Upper lobe of left lung (tissue), 4 donors: ENCODE data around the gene DIAPH2.

Source experiments
- EP300 ChIP-seq, 4 donors: sonication (generic); formaldehyde crosslinking; IDR thresholded peaks; one replicate each; pipeline ENCODE4 v1.5.1; 2017; ENCODE audit warnings: antibody characterized with exemption in 4 of 4, control low read depth in 2 of 4
- POLR2A ChIP-seq, 4 donors: fragments of 450-650 bp; IDR thresholded peaks; one replicate each; pipeline ENCODE4 v1.5.1; 2016 to 2017; ENCODE audit warnings: antibody characterized with exemption in 4 of 4, mild to moderate bottlenecking in 2 of 4
- POLR2AphosphoS5 ChIP-seq, 2 donors: sonication (generic); formaldehyde crosslinking; IDR thresholded peaks; one replicate each; pipeline ENCODE4 v1.5.1; 2017; ENCODE audit warnings: antibody characterized with exemption in 2 of 2
- TF ChIP-seq, protein P1 (sequence below), 6 experiments: fragments of 450-650 bp in 4 of 6; fragments of 200-600 bp in 2 of 6; sonication (generic) in 2 of 6; IDR thresholded peaks; one replicate each; pipeline ENCODE4 v1.5.1; 2016 to 2019; ENCODE audit warnings: antibody characterized with exemption in 6 of 6

DNA sequence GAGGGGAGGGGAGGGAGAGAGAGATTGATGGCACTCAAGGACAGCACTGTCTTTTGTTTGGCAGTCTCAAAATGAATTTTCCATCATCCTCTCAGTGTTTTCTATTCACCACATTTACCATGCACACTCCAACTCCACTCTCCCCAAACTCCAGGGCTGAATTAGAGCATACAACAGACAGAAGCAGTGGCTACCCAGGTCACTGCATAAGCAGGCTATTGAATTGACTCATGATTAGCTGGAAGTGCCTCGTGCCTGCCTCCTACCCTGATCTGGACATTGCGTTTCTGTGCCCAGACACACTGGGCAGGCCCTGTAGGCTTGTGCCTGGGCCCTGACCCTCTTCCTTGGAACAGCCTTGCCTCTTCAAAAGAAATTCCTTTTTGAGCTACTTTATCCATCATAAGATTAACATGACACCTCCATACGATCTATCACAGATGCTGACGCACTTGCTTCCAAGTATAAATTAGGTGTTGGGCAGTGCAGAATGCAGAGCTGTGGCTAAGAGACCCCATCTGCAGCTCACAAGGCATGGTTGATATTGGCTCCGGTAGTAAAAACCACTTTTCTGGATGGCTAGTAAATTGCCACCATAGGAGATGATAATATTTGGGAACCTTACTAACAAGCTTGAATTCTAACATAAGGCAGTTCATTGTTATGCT, 952.0 kb downstream of the DIAPH2 start:
- TF ChIP-seq POLR2A (IDR thresholded peaks at IDR 0.05): no peak
- TF ChIP-seq, protein P1, sequence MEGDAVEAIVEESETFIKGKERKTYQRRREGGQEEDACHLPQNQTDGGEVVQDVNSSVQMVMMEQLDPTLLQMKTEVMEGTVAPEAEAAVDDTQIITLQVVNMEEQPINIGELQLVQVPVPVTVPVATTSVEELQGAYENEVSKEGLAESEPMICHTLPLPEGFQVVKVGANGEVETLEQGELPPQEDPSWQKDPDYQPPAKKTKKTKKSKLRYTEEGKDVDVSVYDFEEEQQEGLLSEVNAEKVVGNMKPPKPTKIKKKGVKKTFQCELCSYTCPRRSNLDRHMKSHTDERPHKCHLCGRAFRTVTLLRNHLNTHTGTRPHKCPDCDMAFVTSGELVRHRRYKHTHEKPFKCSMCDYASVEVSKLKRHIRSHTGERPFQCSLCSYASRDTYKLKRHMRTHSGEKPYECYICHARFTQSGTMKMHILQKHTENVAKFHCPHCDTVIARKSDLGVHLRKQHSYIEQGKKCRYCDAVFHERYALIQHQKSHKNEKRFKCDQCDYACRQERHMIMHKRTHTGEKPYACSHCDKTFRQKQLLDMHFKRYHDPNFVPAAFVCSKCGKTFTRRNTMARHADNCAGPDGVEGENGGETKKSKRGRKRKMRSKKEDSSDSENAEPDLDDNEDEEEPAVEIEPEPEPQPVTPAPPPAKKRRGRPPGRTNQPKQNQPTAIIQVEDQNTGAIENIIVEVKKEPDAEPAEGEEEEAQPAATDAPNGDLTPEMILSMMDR (IDR thresholded peaks at IDR 0.05): no peak
- no peak for TF ChIP-seq POLR2AphosphoS5 (IDR thresholded peaks at IDR 0.05)
- TF ChIP-seq EP300 (IDR thresholded peaks at IDR 0.05): no peak
